NCI-H2081 (cell line): ENCODE data around the gene NECTIN4.
"Not testable (repeated sequence)": the region's sequence is repeated elsewhere in the genome, so short reads cannot be mapped to it uniquely, and the experiment has no call there.

ENCODE experiments used
- DNase-seq, 2 experiments: peaks; one replicate each; lab custom pipeline; 2025; lab: John Stamatoyannopoulos, UW

Gene NECTIN4

GRCh38 chr1:161054232-161054631 is 35.1 kb downstream of the NECTIN4 start:
- DNase-seq = no peak

DNA sequence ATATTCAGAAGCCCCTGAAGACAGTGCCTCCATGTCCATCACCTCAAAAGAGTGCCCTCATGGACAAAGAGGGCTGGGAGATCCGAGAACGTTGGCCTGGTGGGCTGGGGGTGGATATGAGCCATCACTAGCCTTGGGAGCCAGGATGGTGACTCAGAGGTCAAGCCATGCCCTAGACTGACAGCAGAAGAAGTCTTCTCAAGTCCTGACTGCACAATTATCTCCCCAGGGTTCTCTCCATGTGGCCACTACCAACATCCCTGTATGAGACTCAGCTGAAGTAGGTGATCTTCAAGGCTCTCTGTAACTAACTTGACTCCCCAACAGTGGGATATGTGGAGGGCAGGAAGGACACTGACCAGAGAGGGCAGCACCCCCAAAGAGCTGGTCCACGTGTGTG is 36.5 kb downstream of the NECTIN4 start:
- no peak for DNase-seq

DNA sequence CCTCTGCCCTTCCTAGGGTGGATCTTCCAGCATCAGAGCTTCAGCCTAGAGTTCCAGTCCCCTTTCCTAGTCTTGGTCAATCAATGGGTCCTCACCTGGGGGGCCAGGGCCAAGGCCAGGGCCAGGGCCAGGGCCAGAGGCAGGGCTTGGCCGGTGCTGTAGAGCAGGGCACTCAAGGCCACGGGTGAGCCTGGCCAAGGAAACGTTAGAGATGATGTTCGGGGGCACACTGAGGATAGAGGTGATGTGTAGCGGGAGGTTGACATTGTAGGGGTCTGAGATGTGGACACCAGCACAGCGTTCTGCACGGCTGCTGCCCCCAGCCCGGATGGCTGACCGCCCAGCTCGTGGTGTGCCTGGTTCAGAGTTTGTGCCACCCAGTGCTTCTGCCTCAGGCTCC is 38.1 kb downstream of the NECTIN4 start:
- DNase-seq = no peak

DNA sequence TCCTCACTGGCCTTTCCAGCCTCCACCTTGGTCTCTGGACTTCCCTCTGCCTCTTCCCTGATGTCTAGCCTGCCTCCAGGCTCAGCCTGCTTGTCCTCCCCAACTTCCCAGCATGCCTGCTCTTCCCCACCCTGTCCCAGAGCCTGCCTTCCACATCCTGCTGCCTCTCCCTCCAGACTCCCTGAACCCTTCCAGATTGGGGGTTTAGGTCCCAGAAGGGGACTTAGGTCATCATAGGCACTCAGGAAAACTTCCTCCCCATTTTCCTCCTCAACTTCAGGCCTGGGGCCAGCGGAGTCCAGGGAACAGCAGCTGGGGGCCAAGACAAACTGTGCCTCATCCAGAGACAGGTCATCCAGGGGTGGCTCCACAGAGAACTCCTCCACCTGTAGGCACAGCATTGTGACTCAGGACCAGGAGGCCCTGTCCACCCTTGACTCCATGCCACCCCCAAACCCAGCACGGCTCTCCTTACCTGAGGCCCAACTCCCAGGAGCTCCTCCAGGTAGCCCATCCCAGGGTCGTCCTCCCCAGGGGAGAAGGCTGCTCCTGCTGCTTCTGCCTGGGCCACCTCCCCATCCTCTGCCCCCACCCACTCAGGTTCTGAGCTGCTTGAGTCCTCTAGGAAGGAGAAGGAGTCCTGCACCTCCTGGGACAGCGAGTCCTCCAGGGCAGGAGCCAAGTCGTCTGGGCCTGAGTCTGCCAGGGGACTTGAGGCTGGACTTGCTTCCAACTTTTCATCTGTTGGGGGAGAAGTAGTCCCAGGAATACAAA is 40.2 kb downstream of the NECTIN4 start:
- no peak for DNase-seq

DNA sequence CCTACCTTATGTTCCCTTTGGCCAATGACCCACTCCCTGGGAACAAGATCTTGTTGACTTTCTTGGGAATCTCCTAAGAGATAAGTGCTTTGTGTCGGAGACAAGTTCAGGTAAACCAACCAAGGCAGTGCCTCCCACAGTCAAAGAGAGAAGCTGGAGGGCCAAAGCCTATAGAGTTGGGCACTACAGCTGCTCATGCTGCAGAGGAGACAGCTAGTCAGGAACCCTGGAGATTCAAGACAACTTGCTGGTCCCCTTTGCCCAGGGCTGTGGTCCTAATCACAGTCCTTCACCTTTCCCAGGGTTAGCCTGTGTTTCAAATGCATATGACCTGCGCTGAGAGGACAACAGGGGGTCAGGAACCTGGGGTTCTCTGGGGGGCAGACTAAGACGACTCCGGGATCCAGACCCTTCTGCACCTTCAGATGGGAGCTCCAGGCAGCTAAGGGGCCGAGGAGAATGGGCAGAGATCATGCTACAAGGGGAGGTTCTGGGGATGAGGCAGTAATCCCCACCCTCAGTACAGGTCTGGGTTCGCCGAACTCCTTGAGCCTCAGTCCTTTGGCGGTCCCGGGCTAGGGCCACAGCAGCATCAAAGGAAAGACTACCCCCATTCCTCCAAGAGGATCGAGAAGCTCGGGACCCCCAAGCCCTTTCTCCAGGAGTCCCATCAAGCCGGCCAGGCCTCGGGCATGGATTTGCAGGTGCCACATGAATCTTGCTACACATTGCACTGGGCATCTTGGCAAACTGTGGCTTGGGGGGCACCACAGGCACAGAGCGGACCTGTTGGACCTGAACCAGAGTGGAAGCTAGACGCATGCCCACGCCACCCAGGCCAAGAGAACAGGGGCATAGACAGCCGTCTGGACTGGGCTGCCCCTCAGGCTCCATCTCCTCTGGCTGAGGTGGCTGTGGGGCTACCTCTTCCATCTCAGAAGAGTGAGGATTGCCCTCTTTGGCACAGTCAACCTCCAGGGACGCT is 41.6 kb downstream of the NECTIN4 start:
- no peak for DNase-seq

DNA sequence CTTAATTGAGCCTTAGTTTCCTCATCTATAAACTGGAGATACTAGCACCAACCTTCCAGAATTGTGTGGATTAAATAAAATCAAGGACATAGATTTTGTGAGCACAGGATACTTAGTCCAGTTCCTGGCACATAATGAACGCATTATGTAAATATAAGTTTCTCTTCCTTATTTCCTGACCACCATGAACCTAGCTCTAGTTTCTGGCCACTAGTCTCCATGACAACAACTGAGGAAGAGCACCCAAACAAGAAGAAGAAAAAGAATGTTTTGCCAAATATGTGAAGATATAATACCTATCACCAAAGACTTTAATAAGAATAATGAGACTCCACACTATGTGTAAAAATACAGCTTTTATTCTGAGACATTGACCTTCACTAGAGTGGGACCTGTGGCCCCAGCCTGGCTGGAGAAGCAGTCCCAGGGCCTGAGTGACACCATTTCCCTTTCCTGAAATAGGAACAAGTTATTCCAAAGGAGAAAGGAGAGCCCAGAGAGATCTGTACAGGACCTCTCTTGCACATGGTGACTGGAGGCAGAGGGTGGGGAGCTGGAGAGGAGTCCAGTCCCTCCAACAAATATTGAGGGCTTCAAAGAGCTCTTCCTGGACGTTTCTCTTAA is 42.6 kb downstream of the NECTIN4 start:
- no peak for DNase-seq

DNA sequence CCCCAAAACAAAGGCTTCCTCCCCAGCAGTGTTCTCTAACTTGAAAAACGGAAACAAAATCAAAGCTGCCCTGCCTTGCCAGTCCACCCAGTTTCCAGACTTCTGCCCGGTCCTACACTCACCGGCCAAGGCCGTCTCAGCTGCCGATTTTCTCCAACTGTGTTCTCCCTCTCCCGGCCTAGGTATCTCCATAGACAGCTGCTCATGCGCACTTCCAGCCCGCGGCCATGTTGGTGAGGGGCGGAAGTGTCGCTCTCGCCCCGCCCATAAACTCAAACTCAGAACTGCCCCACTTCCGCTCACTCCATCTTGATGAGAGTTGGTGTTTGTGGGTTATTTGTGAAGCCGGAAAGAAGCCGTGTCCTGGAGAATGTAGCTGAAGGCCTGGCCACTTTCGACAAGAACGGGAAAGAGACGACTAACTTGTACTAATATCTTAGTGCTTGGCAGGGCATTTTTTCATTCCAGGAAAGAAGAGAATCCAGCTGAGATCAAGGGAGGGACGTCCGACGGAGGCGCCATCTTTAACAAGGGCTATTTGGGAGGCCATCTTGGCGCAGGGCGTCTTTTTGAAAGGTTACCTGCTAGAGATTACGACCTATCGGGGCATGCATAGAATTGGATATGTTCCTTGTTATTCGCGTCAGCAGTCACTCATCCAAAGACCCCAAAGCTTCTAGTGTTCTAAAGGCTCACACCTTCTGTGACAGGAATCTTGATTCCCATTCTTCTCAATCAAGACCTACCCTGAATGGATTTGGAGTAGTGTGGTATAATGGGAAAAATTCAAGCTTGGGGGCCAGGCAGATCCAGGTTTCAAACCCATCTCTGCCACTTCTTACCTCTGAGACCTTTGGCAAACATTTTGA is 43.4 kb downstream of the NECTIN4 start, which contains the start of gene USF1:
USF1 (minus strand) TSS at position 242 of the 869 bp plus-strand sequence. CDS start 2,702 bp downstream, outside the sequence.
- DNase-seq = peak; percentile 96 to 98

DNA sequence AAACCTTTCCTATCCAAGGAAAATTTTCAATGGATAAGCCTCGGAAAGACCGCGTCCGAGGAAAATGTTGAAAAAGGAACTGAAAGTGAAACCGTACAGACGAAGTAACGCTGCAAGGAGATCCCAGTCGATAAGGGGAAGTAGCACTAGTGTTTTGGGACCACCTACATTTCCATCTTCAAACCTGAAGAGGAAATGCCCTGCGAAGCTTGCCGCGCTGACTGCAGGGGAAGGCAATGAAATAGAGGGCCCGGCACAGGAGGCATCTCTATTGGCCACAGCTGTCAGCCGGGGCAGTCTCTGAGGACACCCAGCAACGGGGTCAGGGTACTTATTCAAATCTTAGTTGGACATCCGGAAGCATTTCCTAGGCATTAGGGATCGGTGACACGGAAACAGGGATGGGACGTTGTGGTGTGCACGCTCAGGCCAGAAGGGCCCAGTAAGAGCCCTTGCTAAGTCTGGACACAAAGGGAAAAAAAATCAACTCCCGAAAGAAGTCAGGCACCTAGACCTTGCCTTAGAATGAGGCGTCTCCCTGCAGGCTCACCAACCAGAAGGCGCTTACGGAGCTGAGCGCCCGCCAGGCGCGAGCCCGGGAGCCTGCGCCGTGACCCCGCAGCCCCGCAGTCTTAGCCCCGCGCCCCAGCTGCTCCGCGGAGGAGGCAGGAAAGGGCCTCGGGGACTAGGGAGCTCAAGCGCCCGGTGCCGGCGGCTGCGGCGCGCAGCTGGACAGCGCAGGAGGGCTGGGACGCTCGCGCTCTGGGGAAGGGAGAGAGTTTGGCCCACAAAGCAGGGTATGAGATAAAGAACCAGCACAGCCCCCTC is 44.2 kb downstream of the NECTIN4 start:
- peak; percentile 64 to 78 for DNase-seq

GRCh38 chr1:161044535-161044907 is 44.8 kb downstream of the NECTIN4 start:
- DNase-seq = no peak

DNA sequence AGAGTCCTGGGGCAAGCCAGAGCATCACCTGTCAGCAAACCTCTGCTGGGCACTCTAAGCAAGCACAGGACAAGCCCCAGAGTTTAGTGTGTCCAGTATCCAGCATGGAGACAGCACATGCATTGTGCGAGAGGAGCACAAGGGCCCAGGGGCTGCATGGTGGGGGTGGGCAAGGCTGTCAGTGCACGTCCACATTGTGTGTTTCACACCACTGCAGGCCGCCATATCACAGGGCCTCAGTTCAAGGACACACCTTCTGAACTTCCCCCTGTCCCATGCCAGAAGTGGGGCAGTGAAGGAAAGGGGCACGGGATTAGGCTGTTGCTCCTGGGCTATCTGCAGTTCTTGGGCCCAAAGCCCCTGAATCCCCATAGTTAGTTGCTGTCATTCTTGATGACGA is 49.8 kb downstream of the NECTIN4 start:
- DNase-seq = no peak

GRCh38 chr1:161039154-161039545 is 50.2 kb downstream of the NECTIN4 start:
- no peak for DNase-seq

GRCh38 chr1:161038523-161039153 is 50.7 kb downstream of the NECTIN4 start, which contains the start of gene TSTD1:
Gene TSTD1, minus strand, starts transcription at chr1:161038964. Its CDS starts 75 bp downstream, at chr1:161038889.
- DNase-seq = peak; percentile 84 to 90

- no peak for DNase-seq
These were observed 51.5 kb downstream of the NECTIN4 start for GRCh38 chr1:161037661-161038522.

DNA sequence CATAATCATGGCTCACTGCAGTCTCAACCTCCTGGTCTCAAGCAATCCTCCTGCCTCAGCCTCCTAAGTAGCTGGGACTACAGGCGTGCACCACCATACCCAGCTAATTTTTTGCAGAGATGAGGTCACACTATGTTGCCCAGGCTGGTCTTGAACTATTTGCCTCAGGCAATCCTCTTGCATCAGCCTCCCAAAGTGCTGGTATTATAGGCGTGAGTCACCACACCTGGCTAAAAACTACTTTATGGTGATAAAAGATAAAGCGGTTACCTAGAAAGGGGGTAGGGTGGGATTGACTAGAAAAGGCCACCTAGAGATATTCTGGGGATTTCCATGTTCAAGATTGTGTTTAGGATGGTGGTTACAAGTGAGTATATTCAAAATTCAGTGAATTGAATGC is 55.6 kb downstream of the NECTIN4 start:
- DNase-seq = no peak

GRCh38 chr1:161032409-161032808 is 56.9 kb downstream of the NECTIN4 start:
- DNase-seq = no peak

DNA sequence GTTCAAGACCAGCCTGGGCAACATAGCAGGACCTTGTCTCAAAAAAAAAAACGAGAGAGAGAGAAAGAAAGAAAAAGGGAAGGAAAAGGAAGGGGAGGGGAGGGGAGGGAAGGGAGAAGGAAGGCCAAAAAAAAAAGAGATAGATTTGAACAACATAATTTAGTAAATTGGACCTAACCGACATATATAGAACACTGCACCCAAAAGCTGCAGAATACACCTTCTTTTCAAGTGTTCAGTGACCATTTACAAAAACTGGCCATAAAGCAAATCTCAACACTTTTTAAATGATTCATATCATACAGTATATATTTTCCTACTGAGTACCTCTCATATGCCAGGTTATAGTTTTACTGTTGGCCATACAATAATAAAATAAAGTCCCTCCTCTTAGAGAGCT is 57.5 kb downstream of the NECTIN4 start:
- DNase-seq = no peak

- not testable (repeated sequence) for DNase-seq
These were observed 59.9 kb downstream of the NECTIN4 start for GRCh38 chr1:161029466-161029865.

DNA sequence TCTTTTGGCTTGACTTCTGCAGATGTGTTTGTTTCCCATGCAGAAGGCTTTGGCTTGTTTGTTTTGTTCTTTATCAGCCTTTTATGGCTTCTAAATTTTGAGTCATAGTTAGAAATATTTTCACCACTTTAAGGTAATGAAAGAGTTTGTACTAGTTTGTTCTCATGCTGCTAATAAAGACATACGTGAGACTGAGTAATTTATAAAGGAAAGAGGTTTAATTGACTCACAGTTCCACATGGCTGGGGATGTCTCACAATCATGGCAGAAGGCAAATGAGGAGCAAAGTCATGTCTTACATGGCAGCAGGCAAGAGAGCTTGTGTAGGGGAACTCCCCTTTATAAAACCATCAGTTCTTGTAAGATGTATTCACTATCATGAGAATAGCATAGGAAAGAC is 62.4 kb downstream of the NECTIN4 start:
- DNase-seq = not testable (repeated sequence)

GRCh38 chr1:161022432-161022831 is 66.9 kb downstream of the NECTIN4 start:
- not testable (repeated sequence) for DNase-seq
